Measurements from ENCODE around the gene TDRD1. TPM values are rescaled to one million over a fixed set of nuclear protein-coding genes. Genes with fewer than 3 reads are reported as not detected.

The TDRD1 gene
- total RNA-seq, 2 donors from 2014 or later: 0.20 to 0.31 TPM

GRCh38 chr10:114206902-114207301 is 27.7 kb downstream of the TDRD1 start:
- no peak overlapping the region for H3K27ac Mint-ChIP-seq

DNA sequence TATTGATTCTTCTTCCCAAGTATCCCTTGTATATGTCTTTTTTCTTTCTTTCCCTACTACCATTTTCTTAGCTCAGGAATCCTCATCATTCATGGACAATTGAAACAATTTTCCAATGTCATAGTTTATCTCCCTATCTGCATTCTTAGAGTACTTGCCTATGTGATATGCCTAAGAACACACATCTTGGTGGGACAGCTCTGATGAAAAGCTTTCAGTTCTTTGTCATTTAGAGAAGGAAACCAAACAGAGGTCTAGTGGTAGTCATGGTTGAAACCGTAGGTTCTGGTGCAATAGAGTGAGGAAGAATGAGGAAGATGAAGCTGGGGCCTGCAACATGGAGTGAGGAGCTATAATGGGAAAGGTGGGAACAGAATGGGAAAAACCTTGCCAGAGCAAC is 28.2 kb downstream of the TDRD1 start:
- ATAC-seq: no peak
- Mint-ChIP-seq H3K9me3 (no peaks in the 10 kb centered on the region), H3K27ac (no peak overlapping the region), H3K36me3 (no peaks in the 10 kb centered on the region)
- no peak for DNase-seq (ENCODE audit: low spot score in 2 of 2)

More at GRCh38 chr10:114206902-114207301, 27.7 kb downstream of the TDRD1 start:
- Mint-ChIP-seq H3K36me3 (no peaks in the 10 kb centered on the region), H3K9me3 (no peaks in the 10 kb centered on the region)
- DNase-seq (ENCODE audit: low spot score in 2 of 2): no peak
- ATAC-seq: no peak

DNA sequence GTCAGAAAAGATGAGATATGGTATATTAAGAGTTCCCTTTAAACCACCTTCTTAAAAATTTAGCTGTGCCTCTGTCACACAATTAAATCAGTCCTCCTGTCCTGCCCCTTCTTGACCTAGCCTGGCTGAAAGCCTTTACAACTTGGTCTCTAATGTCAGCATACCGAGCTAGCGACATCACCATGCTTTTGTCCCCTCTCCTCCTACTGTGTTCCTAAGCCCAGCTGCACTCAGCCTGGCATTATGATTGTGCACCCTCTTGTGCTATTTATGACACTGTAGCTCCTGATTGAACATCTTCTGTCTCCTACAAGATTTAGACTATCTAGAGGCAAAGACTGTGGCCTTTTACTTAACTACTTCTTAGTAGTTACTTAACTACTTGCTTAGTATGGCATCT is 29.2 kb downstream of the TDRD1 start:
- H3K9me3 Mint-ChIP-seq: no peaks in the 10 kb centered on the region
- no peak for ATAC-seq
- H3K27ac Mint-ChIP-seq: no peak overlapping the region
- DNase-seq (ENCODE audit: low spot score in 2 of 2): no peak
- no peaks in the 10 kb centered on the region for H3K36me3 Mint-ChIP-seq

- Mint-ChIP-seq H3K27ac (no peak overlapping the region), H3K36me3 (no peaks in the 10 kb centered on the region), H3K9me3 (no peaks in the 10 kb centered on the region)
- no peak for DNase-seq (ENCODE audit: low spot score in 2 of 2)
- ATAC-seq: no peak
Measured at GRCh38 chr10:114212153-114212552, 33.0 kb downstream of the TDRD1 start.

DNA sequence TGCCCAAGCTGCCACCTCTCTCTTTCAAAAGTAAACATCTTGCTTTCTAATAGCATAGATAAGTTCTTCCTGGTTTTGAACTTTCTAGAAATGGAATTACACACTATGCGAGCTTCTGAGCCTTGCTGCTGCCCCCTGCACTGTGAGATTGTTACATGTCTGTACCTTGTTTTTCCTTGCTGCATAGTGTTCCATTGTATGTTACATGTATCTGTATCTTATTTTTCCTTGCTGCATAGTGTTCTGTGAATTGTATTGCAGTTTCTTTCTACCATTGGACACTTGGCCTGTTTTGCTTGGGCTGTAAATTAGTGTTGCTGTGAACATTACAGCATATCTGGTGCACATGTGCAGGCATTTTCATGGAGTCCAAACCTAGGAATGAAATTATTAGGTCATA is 35.9 kb downstream of the TDRD1 start:
- no peak for ATAC-seq

GRCh38 chr10:114220281-114220680 is 41.1 kb downstream of the TDRD1 start:
- no peak for DNase-seq (ENCODE audit: low spot score in 2 of 2)
- no peak overlapping the region for H3K27ac Mint-ChIP-seq
- no peak for ATAC-seq
- H3K9me3 Mint-ChIP-seq: no peaks in the 10 kb centered on the region
- no peaks in the 10 kb centered on the region for H3K36me3 Mint-ChIP-seq

More for the DNA sequence above, 35.9 kb downstream of the TDRD1 start:
- no peak for DNase-seq (ENCODE audit: low spot score in 2 of 2)
- no peak overlapping the region for H3K27ac Mint-ChIP-seq
- H3K9me3 Mint-ChIP-seq: no peaks in the 10 kb centered on the region
- no peaks in the 10 kb centered on the region for H3K36me3 Mint-ChIP-seq

DNA sequence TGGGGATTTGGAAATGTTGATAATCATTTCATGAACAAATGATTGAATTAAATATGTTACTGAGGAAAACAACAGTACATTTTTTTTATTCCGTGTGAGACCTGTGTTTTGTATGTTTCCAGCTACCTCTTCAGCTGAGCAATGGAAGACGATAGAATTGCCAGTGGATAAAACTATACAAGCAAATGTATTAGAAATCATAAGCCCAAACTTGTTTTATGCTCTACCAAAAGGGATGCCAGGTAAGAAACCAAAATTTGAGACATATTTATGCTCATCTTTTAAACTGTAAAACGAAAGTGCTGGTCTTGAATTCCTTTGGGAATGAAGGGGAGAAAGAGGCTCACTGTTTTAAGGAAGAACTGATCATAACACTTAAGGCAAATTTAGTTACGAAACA is 42.1 kb downstream of the TDRD1 start:
- Mint-ChIP-seq H3K27ac (no peak overlapping the region), H3K36me3 (no peaks in the 10 kb centered on the region), H3K9me3 (no peaks in the 10 kb centered on the region)
- ATAC-seq: no peak
- no peak for DNase-seq (ENCODE audit: low spot score in 2 of 2)

DNA sequence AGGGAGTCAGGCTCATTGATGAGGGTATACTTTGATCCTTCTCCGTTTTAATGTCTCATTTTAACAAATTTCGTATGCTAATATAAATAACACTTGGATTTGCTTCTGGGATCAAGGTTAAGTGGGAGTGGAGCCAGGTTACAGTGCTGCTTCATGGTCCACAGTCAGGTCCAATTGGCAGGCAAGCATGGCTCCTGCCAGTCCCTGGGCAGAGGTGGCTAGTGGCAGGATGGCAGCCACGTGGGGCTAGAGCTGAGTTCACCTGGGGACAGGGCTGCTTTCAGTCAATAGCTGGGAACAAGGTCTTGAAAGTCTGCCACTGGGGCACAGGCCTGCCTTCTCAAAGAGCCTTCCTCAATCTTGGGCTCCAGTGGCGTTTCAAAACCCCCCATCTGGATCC is 43.9 kb downstream of the TDRD1 start:
- H3K36me3 Mint-ChIP-seq: no peaks in the 10 kb centered on the region

DNA sequence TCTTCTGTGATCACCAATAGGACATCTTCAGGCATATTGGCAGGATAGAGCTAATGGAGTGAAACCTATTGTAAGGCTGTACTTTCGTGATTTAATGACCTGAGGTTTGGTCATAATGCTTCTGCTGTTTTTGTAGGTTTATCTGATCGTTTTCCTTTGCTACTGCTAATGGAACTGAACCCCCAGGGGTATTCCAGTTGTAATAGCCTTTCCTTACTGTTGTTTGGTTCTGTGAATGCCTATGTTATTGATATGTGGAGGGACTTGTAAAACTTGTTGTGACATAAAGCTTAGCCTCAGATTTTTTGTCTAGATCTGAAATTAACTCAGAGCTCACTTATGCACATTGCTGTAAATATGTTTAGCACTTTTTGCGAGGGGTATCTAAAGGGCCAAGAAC is 49.0 kb downstream of the TDRD1 start:
- Mint-ChIP-seq H3K36me3 (no peaks in the 10 kb centered on the region), H3K27ac (no peak overlapping the region), H3K9me3 (no peaks in the 10 kb centered on the region)
- DNase-seq (ENCODE audit: low spot score in 2 of 2) (no peak), ATAC-seq (no peak)

More for the DNA sequence above, 43.9 kb downstream of the TDRD1 start:
- Mint-ChIP-seq H3K9me3 (no peaks in the 10 kb centered on the region), H3K27ac (no peak overlapping the region)
- DNase-seq (ENCODE audit: low spot score in 2 of 2) (no peak), ATAC-seq (no peak)

- ATAC-seq: no peak
- no peak overlapping the region for H3K27ac Mint-ChIP-seq
- no peaks in the 10 kb centered on the region for H3K9me3 Mint-ChIP-seq
- no peak for DNase-seq (ENCODE audit: low spot score in 2 of 2)
- no peaks in the 10 kb centered on the region for H3K36me3 Mint-ChIP-seq
Measured at GRCh38 chr10:114232561-114233176, 53.5 kb downstream of the TDRD1 start.

- Mint-ChIP-seq H3K27ac (no peak overlapping the region), H3K9me3 (no peaks in the 10 kb centered on the region), H3K36me3 (peaks cover 0 to 4% of the 10 kb centered on the region in 2 donors)
- ATAC-seq: no peak
- no peak for DNase-seq (ENCODE audit: low spot score in 2 of 2)
Measured at GRCh38 chr10:114233482-114233881, 54.3 kb downstream of the TDRD1 start.

DNA sequence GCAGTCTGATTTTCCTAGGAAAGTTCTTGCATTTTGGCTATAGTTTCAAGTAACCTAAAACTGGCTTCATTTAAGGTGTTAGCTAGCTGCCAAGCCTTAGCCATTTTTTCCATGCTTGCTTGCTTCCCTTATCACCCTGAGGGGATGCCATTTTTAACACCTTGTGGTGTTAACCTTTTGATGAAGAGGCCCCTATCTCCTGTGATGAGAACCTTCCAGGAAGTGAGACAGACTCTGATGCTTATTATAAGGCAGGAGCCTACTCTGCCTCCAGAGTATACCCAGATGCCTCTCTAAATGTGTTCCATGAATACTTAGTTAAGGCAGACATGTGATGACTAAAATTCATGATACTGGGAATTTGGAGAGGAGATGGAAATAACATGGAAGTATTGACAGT is 55.0 kb downstream of the TDRD1 start:
- ATAC-seq (peak; percentile 56 to 83), DNase-seq (ENCODE audit: low spot score in 2 of 2) (no peak)
- Mint-ChIP-seq H3K9me3 (no peaks in the 10 kb centered on the region), H3K36me3 (peaks cover 0 to 4% of the 10 kb centered on the region in 2 donors), H3K27ac (no peak overlapping the region)

GRCh38 chr10:114239117-114239993 is 60.2 kb downstream of the TDRD1 start, which contains the start of gene VWA2:
VWA2 (plus strand) TSS chr10:114239254; CDS start chr10:114248714, 9,460 bp downstream.
- Mint-ChIP-seq H3K9me3 (no peaks in the 10 kb centered on the region), H3K27ac (no peak within 1 kb of the TSS), H3K36me3 (peaks cover 0 to 4% of the 10 kb centered on the region in 2 donors)
- DNase-seq (ENCODE audit: low spot score in 2 of 2): peak in 1 of 2 donors; percentile 41
- ATAC-seq: peak; percentile 70 to 87

DNA sequence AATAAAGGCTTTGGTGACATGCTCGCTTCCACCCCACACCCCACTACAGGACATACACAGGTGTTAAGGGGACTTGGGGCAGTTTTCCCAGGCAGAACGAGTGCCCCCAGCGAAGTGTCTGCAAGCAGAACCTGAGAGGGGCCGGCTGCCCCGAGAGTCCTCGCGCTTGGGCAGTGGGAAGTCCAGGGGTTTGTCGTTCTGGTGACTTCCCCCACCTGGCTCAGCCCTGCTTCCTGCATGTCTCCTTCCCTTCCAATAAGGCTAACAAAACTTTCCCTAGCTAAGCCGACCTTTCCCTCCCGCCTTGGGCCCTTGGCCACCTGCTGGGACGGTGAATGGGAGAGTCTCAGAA is 60.8 kb downstream of the TDRD1 start:
- ATAC-seq: no peak
- H3K27ac Mint-ChIP-seq: no peak overlapping the region
- H3K9me3 Mint-ChIP-seq: no peaks in the 10 kb centered on the region
- peaks cover 0 to 4% of the 10 kb centered on the region in 2 donors for H3K36me3 Mint-ChIP-seq
- DNase-seq (ENCODE audit: low spot score in 2 of 2): no peak

DNA sequence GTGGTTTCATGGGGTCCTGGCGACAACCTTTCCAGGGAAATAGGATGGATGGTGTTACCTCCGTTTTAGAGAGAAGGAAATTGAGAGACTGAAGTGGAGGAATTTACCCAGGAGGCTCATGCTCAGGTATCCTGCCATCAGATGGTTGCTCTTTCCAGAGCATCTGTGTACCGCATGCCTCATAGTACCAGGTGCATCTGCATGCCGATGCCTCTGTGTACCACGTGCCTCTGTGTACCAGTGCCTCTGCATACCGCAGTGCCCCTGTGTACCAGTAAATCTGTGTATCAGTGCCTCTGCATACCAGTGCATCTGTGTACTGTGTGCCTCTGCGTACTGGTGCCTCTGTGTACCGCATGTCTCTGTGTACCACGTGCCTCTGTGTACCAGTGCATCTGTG is 63.1 kb downstream of the TDRD1 start:
- ATAC-seq (no peak), DNase-seq (ENCODE audit: low spot score in 2 of 2) (no peak)
- Mint-ChIP-seq H3K27ac (no peak overlapping the region), H3K36me3 (peaks cover 0 to 4% of the 10 kb centered on the region in 2 donors), H3K9me3 (no peaks in the 10 kb centered on the region)

- H3K9me3 Mint-ChIP-seq: no peaks in the 10 kb centered on the region
- DNase-seq (ENCODE audit: low spot score in 2 of 2) (no peak), ATAC-seq (no peak)
- no peaks in the 10 kb centered on the region for H3K36me3 Mint-ChIP-seq
- H3K27ac Mint-ChIP-seq: no peak overlapping the region
Measured at GRCh38 chr10:114243661-114244060, 64.5 kb downstream of the TDRD1 start.

DNA sequence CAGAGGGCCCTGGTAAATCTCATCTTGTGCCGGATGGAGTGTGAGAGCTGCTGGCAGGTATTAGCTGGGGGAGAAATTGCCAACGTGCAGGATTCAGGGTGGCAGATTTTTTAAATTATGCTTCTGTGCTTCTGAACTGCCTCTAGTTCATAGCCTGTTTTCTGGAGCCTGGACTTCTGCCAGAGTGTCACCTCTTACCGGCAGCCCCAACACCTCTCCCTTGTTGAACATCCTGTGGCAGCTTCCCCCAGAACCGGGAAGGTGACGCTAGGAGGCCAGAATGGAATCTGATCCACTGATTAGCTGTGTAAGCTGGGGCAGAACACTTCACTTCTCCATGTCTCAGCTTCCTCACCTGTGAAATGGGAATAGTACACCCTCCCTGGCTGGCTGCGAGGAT is 65.0 kb downstream of the TDRD1 start:
- Mint-ChIP-seq H3K27ac (no peak overlapping the region), H3K36me3 (no peaks in the 10 kb centered on the region), H3K9me3 (no peaks in the 10 kb centered on the region)
- ATAC-seq (no peak), DNase-seq (ENCODE audit: low spot score in 2 of 2) (no peak)
